SK-N-SH (cell line): ENCODE measurements around the gene DLG3.

ENCODE experiments used
- CHD2 ChIP-seq: fragments of 150-350 bp; IDR thresholded peaks from 2 replicates; pipeline ENCODE4 v1.6.1; 2018; ENCODE audit warnings: low read length; ENCODE audit not compliant: partially characterized antibody
- CTCF ChIP-seq: fragments of 200-600 bp; sonication (generic); IDR thresholded peaks from 2 replicates; pipeline ENCODE4 v1.6.1; 2017; ENCODE audit warnings: antibody characterized with exemption, mild to moderate bottlenecking, moderate library complexity
- ELF1 ChIP-seq: IDR thresholded peaks from 2 replicates; pipeline ENCODE4 v1.4.0; 2012
- EP300 ChIP-seq, 2 experiments: IDR thresholded peaks; 2 replicates each; pipeline versions ENCODE4 v1.4.0 to v1.6.1; 2012; ENCODE audit warnings: borderline replicate concordance in 1 of 2, low read depth in 1 of 2, low read length in 1 of 2
- GABPA ChIP-seq: IDR thresholded peaks from 2 replicates; pipeline ENCODE4 v1.4.0; 2012; ENCODE audit warnings: low read depth, mild to moderate bottlenecking
- RCOR1 ChIP-seq: fragments of 150-350 bp; IDR thresholded peaks from 2 replicates; pipeline ENCODE4 v1.6.1; 2017; ENCODE audit warnings: antibody characterized with exemption, low read length
- RFX5 ChIP-seq: IDR thresholded peaks from 2 replicates; pipeline ENCODE4 v1.6.1; 2012; ENCODE audit warnings: mild to moderate bottlenecking, improper control_type of control experiment, low read length
- SIN3A ChIP-seq: IDR thresholded peaks from 2 replicates; pipeline ENCODE4 v1.6.1; 2012; ENCODE audit warnings: low read depth, mild to moderate bottlenecking, low read length, moderate library complexity, borderline replicate concordance
- SMC3 ChIP-seq: IDR thresholded peaks from 2 replicates; pipeline ENCODE4 v1.6.1; 2012; ENCODE audit warnings: low read depth, low read length, improper control_type of control experiment
- USF2 ChIP-seq: fragments of 150-350 bp; IDR thresholded peaks from 2 replicates; pipeline ENCODE4 v1.6.1; 2017; ENCODE audit warnings: antibody characterized with exemption, low read length, low read depth, borderline replicate concordance

DNA sequence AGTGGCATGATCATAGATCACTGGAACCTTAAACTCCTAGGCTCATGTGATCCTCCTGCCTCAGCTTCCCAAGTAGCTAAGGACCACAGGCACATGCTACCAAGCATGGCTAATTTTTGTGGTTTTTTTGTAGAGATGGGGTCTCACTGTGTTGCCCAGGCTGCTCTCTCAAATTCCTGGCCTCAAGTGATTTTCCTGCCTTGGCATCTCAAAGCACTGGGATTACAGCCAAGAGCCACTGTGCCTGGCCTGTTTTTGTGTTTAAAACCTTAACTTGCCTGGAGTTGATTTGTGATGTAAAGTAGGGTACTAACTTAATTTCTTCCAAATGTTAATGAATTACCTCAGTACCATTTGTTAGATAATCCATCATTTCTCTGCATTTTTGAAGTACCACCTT lies 22.3 kb downstream of the DLG3 start:
- TF ChIP-seq EP300 (IDR thresholded peaks at IDR 0.05; ENCODE audit: borderline replicate concordance in 1 of 2, low read depth in 1 of 2, low read length in 1 of 2) (no peak), CTCF (no peak), SIN3A (no peak), SMC3 (no peak), USF2 (no peak), GABPA (no peak), RFX5 (no peak), RCOR1 (no peak), ELF1 (no peak), CHD2 (no peak)
